ENCODE measurements around the gene SLC39A10. TPM values are rescaled to one million over a fixed set of nuclear protein-coding genes. Genes with fewer than 3 reads are reported as not detected.

The SLC39A10 gene
- total and polyA plus RNA-seq, 9 of the 15 experiments (the other 6 are each of a cell fraction or from before 2014, with no cell fraction given), result 12.5 to 40.1 (median 23.1) TPM

GRCh38 chr2:195656859-195657633 lies at the start of gene SLC39A10 (continued):
- peak; percentile 100; the same call in 1 of the 2 replicates for TF ChIP-seq TAF15 (IDR thresholded peaks at IDR 0.05; ENCODE audit: low read depth, low read length)
- peak; percentile 84 for TF ChIP-seq ZSCAN29 (IDR thresholded peaks at IDR 0.05)
- no peak; the same call in 1 of the 2 replicates for TF ChIP-seq KAT7 (CRISPR knock-in tag; IDR thresholded peaks at IDR 0.05; ENCODE audit: borderline replicate concordance)
- peak; percentile 52 for TF ChIP-seq RFX1 (IDR thresholded peaks at IDR 0.05)
- TF ChIP-seq HNRNPL (IDR thresholded peaks at IDR 0.05; ENCODE audit: low read depth, low read length), result peak; percentile 100
- TF ChIP-seq MTF1 (CRISPR knock-in tag; IDR thresholded peaks at IDR 0.05; ENCODE audit: borderline replicate concordance), result peak; percentile 95
- TF ChIP-seq ZBTB1 (CRISPR knock-in tag; IDR thresholded peaks at IDR 0.05; ENCODE audit: borderline replicate concordance, low read depth), result peak; percentile 93
- 0 out of 2 replicates have a peak, but pooled peaks have one; percentile 3 for TF ChIP-seq ZBTB33 (CRISPR knock-in tag; IDR thresholded peaks at IDR 0.05)
- TF ChIP-seq ZNF609 (CRISPR knock-in tag; IDR thresholded peaks at IDR 0.05; ENCODE audit: borderline replicate concordance), result no peak
- no peak for TF ChIP-seq BRCA1 (IDR thresholded peaks at IDR 0.05)
- TF ChIP-seq BRCA1 (CRISPR knock-in tag; IDR thresholded peaks at IDR 0.05), result no peak
- TF ChIP-seq ZNF324 (CRISPR knock-in tag; IDR thresholded peaks at IDR 0.05), result no peak
- no peak for TF ChIP-seq ZNF143 (CRISPR knock-in tag; IDR thresholded peaks at IDR 0.05)
- peak; percentile 100 for TF ChIP-seq ZNF24 (IDR thresholded peaks at IDR 0.05)
- TF ChIP-seq SFPQ (IDR thresholded peaks at IDR 0.05; ENCODE audit: low read depth, low read length), result peak; percentile 100
- no peak for TF ChIP-seq ZNF384 (IDR thresholded peaks at IDR 0.05; ENCODE audit: low read depth, low read length)
- TF ChIP-seq CBX5 (IDR thresholded peaks at IDR 0.05; ENCODE audit: borderline replicate concordance, low read depth), result no peak
- peak; percentile 87 for TF ChIP-seq PCBP1 (IDR thresholded peaks at IDR 0.05; ENCODE audit: low read depth, low read length, poor library complexity, severe bottlenecking)

All from K562 (cell line).